A549 (cell line): ENCODE results near the gene MAFB. TPM values are rescaled to one million over a fixed set of nuclear protein-coding genes. Genes with fewer than 3 reads are reported as not detected.

Experiments
- ATAC-seq, 2 experiments: fragments of 200-7000 bp in 1 of 2; fragments of >200 bp in 1 of 2; cut with Nextera tagmentation in 1 of 2; cut with Tn5 transposase in 1 of 2; 3 replicates each; pipeline versions ENCODE4 v1.8.0 to v1.9.1; 2018 to 2020; ENCODE audit warnings: mild to moderate bottlenecking in 1 of 2, moderate library complexity in 1 of 2
- CTCF ChIA-PET: fragments of 300-600 bp; sonication (Branson Sonifier 250); formaldehyde crosslinking; extraction: SDS; loops from one replicate; lab custom pipeline; 2021; ENCODE audit warnings: antibody characterized with exemption, inconsistent platforms; lab: Yijun Ruan, JAX
- POLR2A ChIA-PET: fragments of 350-600 bp; formaldehyde crosslinking; extraction: SDS; loops from one replicate; lab custom pipeline; 2021; ENCODE audit warnings: antibody characterized with exemption, inconsistent platforms; lab: Yijun Ruan, JAX
- DNase-seq, 2 experiments: peaks; one replicate each; pipeline versions ENCODE4 v3.0.0 to v3.0.0-alpha.2; 2011 to 2016; ENCODE audit warnings: low read depth in 1 of 2, low spot score in 1 of 2
- FAIRE-seq: peaks from 2 replicates; lab custom pipeline; 2011; peaks lifted over from hg19 to GRCh38; lab: Jason Lieb, UNC
- H3K27ac ChIP-seq, 2 experiments: fragments of >200 bp; sonication (Bioruptor Twin); formaldehyde crosslinking; 3 replicates each; pipeline ENCODE4 v1.5.1; 2016 to 2017
- H3K4me1 ChIP-seq: fragments of >200 bp; sonication (Bioruptor Twin); formaldehyde crosslinking; 3 replicates; pipeline ENCODE4 v1.6.1; 2016
- H3K4me2 ChIP-seq: fragments of >200 bp; sonication (Bioruptor Twin); formaldehyde crosslinking; 3 replicates; pipeline ENCODE4 v1.6.1; 2016
- H3K4me3 ChIP-seq: fragments of >200 bp; sonication (Bioruptor Twin); formaldehyde crosslinking; 3 replicates; pipeline ENCODE4 v1.5.1; 2016
- H3K9me3 ChIP-seq: fragments of >200 bp; sonication (Bioruptor Twin); formaldehyde crosslinking; 3 replicates; pipeline ENCODE4 v1.6.1; 2016
- ATOH8 ChIP-seq: fragments of 250-450 bp; sonication (Bioruptor Pico); IDR thresholded peaks from 2 replicates; pipeline ENCODE4 v1.5.0; 2020; ENCODE audit warnings: low read depth, mild to moderate bottlenecking, moderate library complexity
- BHLHE40 ChIP-seq: IDR thresholded peaks from 2 replicates; pipeline ENCODE4 v1.6.1; 2012; ENCODE audit warnings: low read depth, low read length, inconsistent platforms
- CBX8 ChIP-seq: fragments of 200-600 bp; sonication (generic); IDR thresholded peaks from 2 replicates; pipeline ENCODE4 v1.6.1; 2016
- CEBPB ChIP-seq, 2 experiments: fragments of >200 bp in 1 of 2; sonication (Bioruptor Twin) in 1 of 2; formaldehyde crosslinking in 1 of 2; IDR thresholded peaks; 2 replicates each; pipeline ENCODE4 v1.6.1; 2012 to 2016
- CHD2 ChIP-seq: fragments of 150-350 bp; IDR thresholded peaks from 2 replicates; pipeline ENCODE4 v1.6.1; 2014; ENCODE audit warnings: low read length; ENCODE audit not compliant: partially characterized antibody
- CHD4 ChIP-seq: fragments of 200-600 bp; sonication (generic); IDR thresholded peaks from 2 replicates; pipeline ENCODE4 v1.6.1; 2016; ENCODE audit warnings: antibody characterized with exemption, mild to moderate bottlenecking, borderline replicate concordance
- CTCF ChIP-seq: fragments of >200 bp; sonication (Bioruptor Twin); formaldehyde crosslinking; IDR thresholded peaks from 3 replicates; pipeline ENCODE4 v1.5.1; 2016
- EHMT2 ChIP-seq: fragments of 200-600 bp; sonication (generic); IDR thresholded peaks from 2 replicates; pipeline ENCODE4 v1.6.1; 2016; ENCODE audit warnings: antibody characterized with exemption, low read depth, mild to moderate bottlenecking, moderate library complexity
- ELK1 ChIP-seq: fragments of 150-350 bp; IDR thresholded peaks from 2 replicates; pipeline ENCODE4 v1.6.1; 2014; ENCODE audit warnings: low read depth, mild to moderate bottlenecking, low read length
- HDAC2 ChIP-seq: fragments of 200-600 bp; sonication (generic); IDR thresholded peaks from 2 replicates; pipeline ENCODE4 v1.6.1; 2016
- HOXA7 ChIP-seq: fragments of 250-450 bp; sonication (Bioruptor Pico); IDR thresholded peaks from 2 replicates; pipeline ENCODE4 v1.5.0; 2020; ENCODE audit warnings: mild to moderate bottlenecking, moderate library complexity
- HOXB13 ChIP-seq: fragments of 250-450 bp; sonication (Bioruptor Pico); IDR thresholded peaks from 2 replicates; pipeline ENCODE4 v1.5.0; 2020; ENCODE audit warnings: low read depth, mild to moderate bottlenecking, moderate library complexity
- HOXB5 ChIP-seq: fragments of 250-450 bp; sonication (Bioruptor Pico); IDR thresholded peaks from 2 replicates; pipeline ENCODE4 v1.5.0; 2020; ENCODE audit warnings: mild to moderate bottlenecking, moderate library complexity
- JUN ChIP-seq, 2 experiments: fragments of >200 bp; sonication (Bioruptor Twin); formaldehyde crosslinking; IDR thresholded peaks; 2 replicates in 1 of 2; 3 replicates in 1 of 2; pipeline ENCODE4 v1.6.1; 2016 to 2017
- JUNB ChIP-seq: fragments of >200 bp; sonication (Bioruptor Twin); formaldehyde crosslinking; IDR thresholded peaks from 2 replicates; pipeline ENCODE4 v1.6.1; 2016
- NFE2L2 ChIP-seq: fragments of 150-350 bp; conservative IDR thresholded peaks from 2 replicates; pipeline ENCODE4 v1.6.1; 2014; ENCODE audit warnings: low read length
- NPAS2 ChIP-seq: fragments of 250-450 bp; sonication (Bioruptor Pico); IDR thresholded peaks from 2 replicates; pipeline ENCODE4 v1.8.0; 2022; ENCODE audit warnings: mild to moderate bottlenecking, moderate library complexity, borderline replicate concordance
- NR3C1 ChIP-seq: fragments of >200 bp; sonication (Bioruptor Twin); formaldehyde crosslinking; IDR thresholded peaks from 3 replicates; pipeline ENCODE4 v1.6.1; 2017
- PBX3 ChIP-seq: IDR thresholded peaks from 2 replicates; pipeline ENCODE4 v1.6.1; 2012
- RARB ChIP-seq: fragments of 250-450 bp; sonication (Bioruptor Pico); IDR thresholded peaks from 2 replicates; pipeline ENCODE4 v1.8.0; 2021; ENCODE audit warnings: mild to moderate bottlenecking, moderate library complexity
- TFCP2L1 ChIP-seq: fragments of 250-450 bp; sonication (Bioruptor Pico); IDR thresholded peaks from 2 replicates; pipeline ENCODE4 v1.5.0; 2021; ENCODE audit warnings: mild to moderate bottlenecking
- TP53 ChIP-seq: fragments of 250-450 bp; sonication (Bioruptor Pico); IDR thresholded peaks from 2 replicates; pipeline ENCODE4 v1.5.0; 2021; ENCODE audit warnings: mild to moderate bottlenecking, moderate library complexity
- USF2 ChIP-seq: fragments of 450-650 bp; IDR thresholded peaks from 2 replicates; pipeline ENCODE4 v1.6.1; 2014; ENCODE audit warnings: antibody characterized with exemption
- ZNF302 ChIP-seq: fragments of 250-450 bp; sonication (Bioruptor Pico); IDR thresholded peaks from 2 replicates; pipeline ENCODE4 v1.9.0; 2021; ENCODE audit warnings: inconsistent platforms, mild to moderate bottlenecking, moderate library complexity
- WGBS: methylation state at CpG from one replicate; pipeline ENCODE4 v1.1.6; 2017; ENCODE audit errors: missing lambda C conversion rate; 5-methylcytosine and 5-hydroxymethylcytosine counted together
- polyA plus RNA-seq, 4 experiments: library from polyadenylated mRNA; depleted of rRNA in 3 of 4; stranded (reverse); fragments of >200 nt; fragmentation: RNase III in 1 of 4; extraction: RNeasy Plus Mini Kit Qiagen cat#74134 plus additional on column Dnase treatment in 1 of 4; gene quantifications; 2 replicates in 3 of 4; 3 replicates in 1 of 4; pipeline ENCODE4 v1.2.3, GENCODE V29; 2011 to 2017

Gene MAFB
- polyA plus RNA-seq, 2 of the 4 experiments (the other 2 are of a cell fraction): 0.04 TPM; not detected in 1

- POLR2A ChIA-PET: no interaction called here
- Histone ChIP-seq H3K4me3 (no peak overlapping the region), H3K9me3 (no peaks in the 10 kb centered on the region), H3K4me2 (no peak overlapping the region), H3K27ac (no peak overlapping the region), H3K4me1 (peaks cover 5% of the 10 kb centered on the region; the same call in 2 of the 3 replicates)
- CTCF ChIA-PET: interaction anchor here (0.9 kb wide), 1 partner anchor 10 kb away, joined by 3 read pairs; no protein-coding TSS in a partner anchor
- WGBS: 49% methylated on average over 9 of the region's 9 CpGs
- FAIRE-seq (no peak), ATAC-seq (no peak), DNase-seq (no peak)
- TF ChIP-seq NPAS2 (CRISPR knock-in tag): no peak
- no peak for TF ChIP-seq ATOH8 (CRISPR knock-in tag)
- TF ChIP-seq NR3C1: no peak
- TF ChIP-seq CHD2: no peak
- TF ChIP-seq CEBPB (IDR thresholded peaks at IDR 0.05): no peak
- no peak for TF ChIP-seq CTCF
- TF ChIP-seq JUN (IDR thresholded peaks at IDR 0.05): no peak
- no peak for TF ChIP-seq ELK1
- no peak for TF ChIP-seq ZNF302 (CRISPR knock-in tag)
- TF ChIP-seq USF2: no peak
- TF ChIP-seq PBX3: no peak
- no peak for TF ChIP-seq NFE2L2
- TF ChIP-seq TFCP2L1 (CRISPR knock-in tag): no peak
- TF ChIP-seq BHLHE40: no peak
Measured at GRCh38 chr20:40663304-40663790, 25.7 kb downstream of the MAFB start.

DNA sequence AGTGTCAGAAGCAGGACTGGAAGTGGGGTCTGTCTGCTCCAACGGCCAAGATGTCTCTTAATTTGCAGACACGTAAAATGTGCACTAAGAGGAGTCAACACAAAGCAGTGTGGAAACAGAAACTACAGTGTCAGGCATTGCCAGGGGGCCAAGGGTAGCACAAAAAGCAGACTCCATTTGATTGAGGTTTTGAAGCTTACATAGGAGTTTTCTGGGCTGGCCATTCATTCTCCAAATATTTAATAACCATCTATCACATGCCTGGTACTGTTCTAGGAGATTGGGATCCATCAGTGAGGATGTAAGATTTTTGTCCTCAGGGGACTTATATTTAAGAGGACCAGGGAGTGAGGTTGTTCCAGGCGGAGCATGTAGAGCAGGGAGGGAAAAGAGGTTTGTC, 29.5 kb downstream of the MAFB start:
- ATAC-seq (no peak), FAIRE-seq (no peak), DNase-seq (no peak)
- no peak overlapping the region for H3K4me3 ChIP-seq
- TF ChIP-seq RARB (no peak), USF2 (no peak), TFCP2L1 (CRISPR knock-in tag) (no peak), JUN (IDR thresholded peaks at IDR 0.05) (no peak), CBX8 (no peak), TP53 (CRISPR knock-in tag) (no peak), HDAC2 (no peak), ZNF302 (CRISPR knock-in tag) (no peak), NPAS2 (CRISPR knock-in tag) (no peak), CTCF (no peak), CHD4 (no peak), CHD2 (no peak), HOXB13 (no peak), HOXA7 (CRISPR knock-in tag) (no peak), HOXB5 (CRISPR knock-in tag) (no peak), EHMT2 (no peak), JUNB (no peak)
- H3K4me2 ChIP-seq: no peak overlapping the region
- WGBS: 24% methylated on average over 3 of the region's 3 CpGs
- POLR2A ChIA-PET: no interaction called here
- H3K9me3 ChIP-seq: no peaks in the 10 kb centered on the region
- CTCF ChIA-PET: no interaction called here
- H3K27ac ChIP-seq: no peak overlapping the region
- no peaks in the 10 kb centered on the region for H3K4me1 ChIP-seq
